HEK293 (cell line): ENCODE data around the gene MALRD1.

Source experiments
- CTCF ChIA-PET: fragments of 350-600 bp; formaldehyde crosslinking; extraction: SDS; loops from one replicate; lab custom pipeline; 2021; ENCODE audit warnings: antibody characterized with exemption; lab: Yijun Ruan, JAX
- POLR2A ChIA-PET: fragments of 300-600 bp; formaldehyde crosslinking; extraction: SDS; loops from one replicate; lab custom pipeline; 2020; ENCODE audit warnings: antibody characterized with exemption, inconsistent platforms; lab: Yijun Ruan, JAX
- H3K27ac ChIP-seq: fragments of 200-500 bp; sonication (Bioruptor generic); 2 replicates; pipeline ENCODE4 v1.5.1; 2014; ENCODE audit warnings: low read depth, low read length, control low read depth, inconsistent platforms; ENCODE audit errors: extremely low read depth
- H3K36me3 ChIP-seq, 2 experiments: fragments of 200-500 bp in 1 of 2; sonication (Bioruptor generic) in 1 of 2; 1 replicate in 1 of 2; 2 replicates in 1 of 2; pipeline ENCODE4 v1.5.1; 2014 to 2017; ENCODE audit warnings: inconsistent platforms in 2 of 2, low read length in 2 of 2; ENCODE audit not compliant: control insufficient read depth in 2 of 2, insufficient read depth in 1 of 2
- H3K4me1 ChIP-seq: fragments of 200-500 bp; sonication (Bioruptor generic); 2 replicates; pipeline ENCODE4 v1.5.1; 2014; ENCODE audit warnings: mild to moderate bottlenecking, low read length, inconsistent platforms; ENCODE audit not compliant: control insufficient read depth, insufficient read depth
- H3K4me3 ChIP-seq: 2 replicates; pipeline ENCODE4 v1.5.1; 2011; ENCODE audit warnings: low read depth, mild to moderate bottlenecking, control low read depth, low read length, moderate library complexity
- H3K9me3 ChIP-seq: fragments of 200-500 bp; sonication (Bioruptor generic); 2 replicates; pipeline ENCODE4 v1.5.1; 2014; ENCODE audit warnings: low read depth, low read length, inconsistent platforms; ENCODE audit not compliant: control insufficient read depth, insufficient read depth
- EGR2 ChIP-seq: fragments of 450-650 bp; formaldehyde crosslinking; IDR thresholded peaks from 2 replicates; pipeline ENCODE4 v1.5.1; 2016; ENCODE audit warnings: low read depth, missing biosample characterization, missing genetic modification characterization
- GFI1B ChIP-seq: fragments of 450-650 bp; formaldehyde crosslinking; IDR thresholded peaks from 2 replicates; pipeline ENCODE4 v1.5.1; 2016; ENCODE audit warnings: missing biosample characterization, missing genetic modification characterization
- GLIS2 ChIP-seq: fragments of 450-650 bp; formaldehyde crosslinking; IDR thresholded peaks from 2 replicates; pipeline ENCODE4 v1.5.1; 2016; ENCODE audit warnings: missing biosample characterization, missing genetic modification characterization
- HOXA7 ChIP-seq: sonication (generic); formaldehyde crosslinking; IDR thresholded peaks from 2 replicates; pipeline ENCODE4 v1.8.1; 2022; ENCODE audit warnings: missing genetic modification reagents, borderline replicate concordance
- KLF9 ChIP-seq: fragments of 450-650 bp; formaldehyde crosslinking; IDR thresholded peaks from 2 replicates; pipeline ENCODE4 v1.5.1; 2016; ENCODE audit warnings: missing biosample characterization, missing genetic modification characterization, low read depth
- OSR2 ChIP-seq: fragments of 450-650 bp; formaldehyde crosslinking; IDR thresholded peaks from 2 replicates; pipeline ENCODE4 v1.5.1; 2016; ENCODE audit warnings: missing biosample characterization, missing genetic modification characterization
- YY2 ChIP-seq: fragments of 450-650 bp; formaldehyde crosslinking; IDR thresholded peaks from 2 replicates; pipeline ENCODE4 v1.5.1; 2016; ENCODE audit warnings: missing biosample characterization, missing genetic modification characterization
- ZNF10 ChIP-seq: fragments of 450-650 bp; formaldehyde crosslinking; IDR thresholded peaks from 2 replicates; pipeline ENCODE4 v1.5.1; 2017; ENCODE audit warnings: missing biosample characterization, missing genetic modification characterization
- ZNF354C ChIP-seq: fragments of 450-650 bp; formaldehyde crosslinking; IDR thresholded peaks from 2 replicates; pipeline ENCODE4 v1.5.1; 2016; ENCODE audit warnings: missing biosample characterization, missing genetic modification characterization, low read depth, borderline replicate concordance
- ZNF391 ChIP-seq: fragments of 450-650 bp; formaldehyde crosslinking; IDR thresholded peaks from 2 replicates; pipeline ENCODE4 v1.5.1; 2016; ENCODE audit warnings: low read depth, missing biosample characterization, missing genetic modification characterization, borderline replicate concordance
- ZNF394 ChIP-seq: fragments of 450-650 bp; formaldehyde crosslinking; IDR thresholded peaks from 2 replicates; pipeline ENCODE4 v1.5.1; 2016; ENCODE audit warnings: missing biosample characterization, missing genetic modification characterization, mild to moderate bottlenecking, moderate library complexity, borderline replicate concordance
- ZNF398 ChIP-seq: fragments of 450-650 bp; formaldehyde crosslinking; IDR thresholded peaks from 2 replicates; pipeline ENCODE4 v1.5.1; 2017; ENCODE audit warnings: missing biosample characterization, missing genetic modification characterization
- ZNF501 ChIP-seq: fragments of 450-650 bp; formaldehyde crosslinking; IDR thresholded peaks from 2 replicates; pipeline ENCODE4 v1.5.1; 2016; ENCODE audit warnings: missing biosample characterization, missing genetic modification characterization
- ZNF585B ChIP-seq: fragments of 450-650 bp; formaldehyde crosslinking; IDR thresholded peaks from 2 replicates; pipeline ENCODE4 v1.5.1; 2016; ENCODE audit warnings: missing biosample characterization, missing genetic modification characterization
- ZNF600 ChIP-seq: fragments of 450-650 bp; formaldehyde crosslinking; IDR thresholded peaks from 2 replicates; pipeline ENCODE4 v1.5.1; 2016; ENCODE audit warnings: missing biosample characterization, missing genetic modification characterization
- ZNF623 ChIP-seq: fragments of 450-650 bp; formaldehyde crosslinking; IDR thresholded peaks from 2 replicates; pipeline ENCODE4 v1.5.1; 2016; ENCODE audit warnings: missing biosample characterization, missing genetic modification characterization
- ZNF654 ChIP-seq: fragments of 450-650 bp; formaldehyde crosslinking; IDR thresholded peaks from 2 replicates; pipeline ENCODE4 v1.5.1; 2016; ENCODE audit warnings: low read depth, missing biosample characterization, missing genetic modification characterization
- TF ChIP-seq, protein P1 (sequence below): fragments of 450-650 bp; formaldehyde crosslinking; IDR thresholded peaks from 2 replicates; pipeline ENCODE4 v1.5.1; 2016; ENCODE audit warnings: missing biosample characterization, missing genetic modification characterization
- TF ChIP-seq, protein P2 (sequence below): fragments of 450-650 bp; formaldehyde crosslinking; IDR thresholded peaks from 2 replicates; pipeline ENCODE4 v1.5.1; 2016; ENCODE audit warnings: missing biosample characterization, missing genetic modification characterization

Gene MALRD1

DNA sequence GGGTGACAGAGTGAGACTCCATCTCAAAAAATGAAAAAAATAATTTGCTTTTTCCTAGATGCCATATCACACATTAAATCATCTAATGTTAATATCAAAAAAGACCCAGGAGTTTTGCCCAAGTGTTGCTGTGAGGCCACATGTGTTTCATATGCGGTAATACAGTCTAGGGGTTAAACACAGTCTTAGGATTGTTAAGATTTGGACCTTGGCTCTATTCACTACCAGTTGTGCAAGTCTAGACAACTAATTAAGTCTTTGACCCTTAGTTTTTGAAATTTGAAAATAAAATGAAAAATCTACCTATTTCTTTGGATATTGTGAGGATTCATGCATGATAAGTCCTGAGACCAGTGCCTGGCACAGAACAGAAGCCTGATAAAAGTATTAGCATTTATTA, 14.9 kb upstream of the MALRD1 start (continued):
- TF ChIP-seq, protein P1, sequence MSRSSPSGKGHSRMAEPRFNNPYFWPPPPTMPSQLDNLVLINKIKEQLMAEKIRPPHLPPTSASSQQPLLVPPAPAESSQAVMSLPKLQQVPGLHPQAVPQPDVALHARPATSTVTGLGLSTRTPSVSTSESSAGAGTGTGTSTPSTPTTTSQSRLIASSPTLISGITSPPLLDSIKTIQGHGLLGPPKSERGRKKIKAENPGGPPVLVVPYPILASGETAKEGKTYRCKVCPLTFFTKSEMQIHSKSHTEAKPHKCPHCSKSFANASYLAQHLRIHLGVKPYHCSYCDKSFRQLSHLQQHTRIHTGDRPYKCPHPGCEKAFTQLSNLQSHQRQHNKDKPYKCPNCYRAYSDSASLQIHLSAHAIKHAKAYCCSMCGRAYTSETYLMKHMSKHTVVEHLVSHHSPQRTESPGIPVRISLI (tag by site-specific recombination) = no peak
- TF ChIP-seq ZNF398 (tag by site-specific recombination) (no peak), HOXA7 (CRISPR knock-in tag) (no peak)
- TF ChIP-seq, protein P2, sequence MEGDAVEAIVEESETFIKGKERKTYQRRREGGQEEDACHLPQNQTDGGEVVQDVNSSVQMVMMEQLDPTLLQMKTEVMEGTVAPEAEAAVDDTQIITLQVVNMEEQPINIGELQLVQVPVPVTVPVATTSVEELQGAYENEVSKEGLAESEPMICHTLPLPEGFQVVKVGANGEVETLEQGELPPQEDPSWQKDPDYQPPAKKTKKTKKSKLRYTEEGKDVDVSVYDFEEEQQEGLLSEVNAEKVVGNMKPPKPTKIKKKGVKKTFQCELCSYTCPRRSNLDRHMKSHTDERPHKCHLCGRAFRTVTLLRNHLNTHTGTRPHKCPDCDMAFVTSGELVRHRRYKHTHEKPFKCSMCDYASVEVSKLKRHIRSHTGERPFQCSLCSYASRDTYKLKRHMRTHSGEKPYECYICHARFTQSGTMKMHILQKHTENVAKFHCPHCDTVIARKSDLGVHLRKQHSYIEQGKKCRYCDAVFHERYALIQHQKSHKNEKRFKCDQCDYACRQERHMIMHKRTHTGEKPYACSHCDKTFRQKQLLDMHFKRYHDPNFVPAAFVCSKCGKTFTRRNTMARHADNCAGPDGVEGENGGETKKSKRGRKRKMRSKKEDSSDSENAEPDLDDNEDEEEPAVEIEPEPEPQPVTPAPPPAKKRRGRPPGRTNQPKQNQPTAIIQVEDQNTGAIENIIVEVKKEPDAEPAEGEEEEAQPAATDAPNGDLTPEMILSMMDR = no peak

- Histone ChIP-seq H3K27ac (no peak overlapping the region), H3K4me3 (no peak overlapping the region), H3K4me1 (no peaks in the 10 kb centered on the region), H3K9me3 (no peaks in the 10 kb centered on the region), H3K36me3 (no peaks in the 10 kb centered on the region)
- ChIA-PET CTCF (no interaction called here), POLR2A (no interaction called here)
- TF ChIP-seq ZNF394 (tag by site-specific recombination) (no peak), ZNF10 (no peak), KLF9 (tag by site-specific recombination) (no peak), ZNF623 (tag by site-specific recombination) (no peak), YY2 (tag by site-specific recombination) (no peak), ZNF600 (tag by site-specific recombination) (no peak)
Observed at GRCh38 chr10:19041171-19041570, 7.4 kb upstream of the MALRD1 start.

- H3K4me3 ChIP-seq = no peak overlapping the region
- no peak for TF ChIP-seq GLIS2
- TF ChIP-seq EGR2 (tag by site-specific recombination) = no peak
- TF ChIP-seq ZNF391 = no peak
- no peak for TF ChIP-seq ZNF501 (tag by site-specific recombination)
- H3K9me3 ChIP-seq = no peaks in the 10 kb centered on the region
- ChIA-PET POLR2A (no interaction called here), CTCF (interaction anchor here (0.5 kb wide), 1 partner anchor 14 kb away, joined by 3 read pairs; no protein-coding TSS in a partner anchor)
- peaks cover under 1% of the 10 kb centered on the region; the same call in 1 of the 2 replicates for H3K4me1 ChIP-seq
- no peak overlapping the region for H3K27ac ChIP-seq
- H3K36me3 ChIP-seq = no peaks in the 10 kb centered on the region
Observed at GRCh38 chr10:19043431-19043830, 5.2 kb upstream of the MALRD1 start.

- ChIA-PET POLR2A (no interaction called here), CTCF (no interaction called here)
- Histone ChIP-seq H3K4me1 (peaks cover 3% of the 10 kb centered on the region; the same call in 1 of the 2 replicates), H3K27ac (no peak overlapping the region), H3K4me3 (no peak overlapping the region), H3K9me3 (no peaks in the 10 kb centered on the region)
- TF ChIP-seq ZNF354C (tag by site-specific recombination) = no peak
- no peak for TF ChIP-seq ZNF585B (tag by site-specific recombination)
- no peak for TF ChIP-seq OSR2 (tag by site-specific recombination)
- TF ChIP-seq GFI1B = no peak
- TF ChIP-seq ZNF654 = no peak
- TF ChIP-seq, all 188 proteins: peak for 0
- no peaks in the 10 kb centered on the region for H3K36me3 ChIP-seq
Observed at GRCh38 chr10:19046679-19047078, 1.9 kb upstream of the MALRD1 start.
